HG02588 (cell line): ENCODE measurements around the gene CRB2.
A peak's percentile ranks its signal among the peaks of the same experiment; 100 is the strongest.

Experiments used
- ATAC-seq: cut with Tn5 transposase; IDR thresholded peaks from one replicate; pipeline ENCODE4 v1.9.1; 2021; ENCODE audit warnings: mild to moderate bottlenecking, moderate library complexity; ENCODE audit not compliant: unreplicated experiment

Gene CRB2

GRCh38 chr9:123418506-123418905 lies 62.5 kb downstream of the CRB2 start:
- ATAC-seq, result no peak

DNA sequence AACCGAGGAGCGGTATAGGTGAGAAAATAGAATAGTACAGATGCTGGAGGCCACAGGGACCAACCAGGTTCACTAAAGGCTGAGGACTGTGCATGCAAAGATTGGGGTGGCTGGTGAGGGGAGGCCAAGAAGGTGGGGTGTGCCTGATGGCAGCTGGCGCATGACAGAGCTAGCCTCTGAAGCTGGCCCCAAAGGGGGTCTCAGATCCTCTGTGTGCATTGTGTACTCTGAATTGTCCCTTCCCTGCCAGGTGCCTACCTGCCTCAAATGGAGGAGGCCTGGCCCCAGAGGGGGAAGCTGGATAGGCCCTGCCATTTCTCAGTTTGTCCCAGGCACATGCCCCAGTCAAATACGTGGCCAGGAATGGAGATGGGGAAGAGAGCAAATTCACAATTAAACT lies 63.1 kb downstream of the CRB2 start:
- ATAC-seq, result no peak

GRCh38 chr9:123419721-123420591 lies 64.0 kb downstream of the CRB2 start:
- no peak for ATAC-seq

DNA sequence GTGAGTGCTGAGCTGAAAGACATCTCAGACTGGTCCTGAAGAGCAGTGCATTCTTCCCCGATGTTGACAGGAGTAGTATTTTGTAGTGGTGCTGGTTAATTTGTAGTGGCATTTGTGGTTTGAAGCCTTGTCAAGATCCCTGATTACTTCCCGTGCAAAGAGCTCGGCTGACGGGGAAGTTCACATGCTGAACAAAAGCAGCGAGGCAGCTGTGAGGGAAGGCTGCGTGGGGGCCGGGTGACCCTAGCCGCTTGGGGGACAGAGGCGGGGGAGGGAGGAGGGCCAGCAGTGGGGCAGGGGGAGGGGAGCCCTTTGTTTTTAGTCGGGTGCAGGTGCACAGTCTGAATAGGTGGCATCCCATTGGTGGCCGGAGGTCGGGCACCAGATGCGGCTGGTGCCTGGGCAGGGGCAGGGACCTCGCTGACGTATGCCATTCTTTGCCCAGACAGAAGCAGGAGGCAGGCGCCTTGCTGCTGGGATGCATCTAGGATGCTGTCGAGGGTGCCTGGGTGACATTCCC lies 64.7 kb downstream of the CRB2 start:
- no peak for ATAC-seq

DNA sequence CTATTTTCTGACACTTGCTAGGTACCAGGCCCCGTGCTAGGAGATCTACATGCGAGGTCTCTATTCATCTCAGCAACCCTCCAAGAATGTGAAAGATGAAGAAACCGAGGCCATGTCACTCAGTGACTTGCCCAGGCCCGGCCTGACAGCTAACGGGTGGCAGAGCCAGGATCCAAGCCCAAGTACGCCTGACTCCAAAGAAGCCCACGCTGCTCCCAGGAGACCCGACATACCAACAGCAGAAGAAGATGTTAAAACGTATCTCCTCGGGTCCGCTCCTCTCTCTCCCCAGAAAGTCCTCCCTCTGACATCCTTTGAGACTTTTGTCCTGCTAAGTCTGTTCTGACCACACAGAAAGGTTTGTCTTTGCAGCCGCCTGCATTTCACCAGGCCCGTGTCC lies 65.2 kb downstream of the CRB2 start:
- no peak for ATAC-seq

GRCh38 chr9:123421801-123422455 lies 65.9 kb downstream of the CRB2 start:
- ATAC-seq, result no peak

DNA sequence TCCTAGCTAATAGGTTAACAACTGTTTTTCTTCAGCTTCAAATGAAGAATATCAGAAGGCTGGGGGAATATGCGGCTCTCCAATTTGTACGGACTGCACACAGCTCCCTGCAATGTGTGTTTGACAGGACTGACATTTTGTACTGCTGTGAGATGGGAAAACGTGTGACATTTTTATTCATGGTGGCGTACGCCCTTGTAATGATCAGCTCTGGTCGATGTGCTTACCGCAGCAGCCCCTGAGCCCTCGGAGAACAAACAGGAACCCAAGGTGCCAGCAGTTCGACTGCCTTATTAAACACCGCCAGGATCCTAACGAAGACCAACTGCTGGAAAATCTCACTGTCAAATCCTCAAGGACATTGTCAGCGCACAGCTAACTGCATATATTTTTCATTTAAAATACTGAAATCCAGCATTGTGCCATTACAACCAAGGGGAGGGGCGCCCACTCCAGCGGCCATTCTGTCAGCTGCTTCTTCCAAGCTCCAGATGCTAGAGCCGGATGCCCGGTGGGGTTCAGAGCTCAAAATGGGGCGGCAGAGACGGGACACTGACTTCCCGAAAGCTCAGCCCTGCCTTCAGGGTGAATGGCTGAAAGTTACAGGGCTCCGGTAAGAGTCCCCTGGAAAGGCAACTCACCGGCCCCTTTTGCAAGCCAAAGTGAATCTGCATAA lies 66.8 kb downstream of the CRB2 start:
- ATAC-seq, result no peak

- no peak for ATAC-seq
Observed at GRCh38 chr9:123423311-123423640, 67.3 kb downstream of the CRB2 start.

GRCh38 chr9:123424131-123424530 lies 68.1 kb downstream of the CRB2 start:
- no peak for ATAC-seq

DNA sequence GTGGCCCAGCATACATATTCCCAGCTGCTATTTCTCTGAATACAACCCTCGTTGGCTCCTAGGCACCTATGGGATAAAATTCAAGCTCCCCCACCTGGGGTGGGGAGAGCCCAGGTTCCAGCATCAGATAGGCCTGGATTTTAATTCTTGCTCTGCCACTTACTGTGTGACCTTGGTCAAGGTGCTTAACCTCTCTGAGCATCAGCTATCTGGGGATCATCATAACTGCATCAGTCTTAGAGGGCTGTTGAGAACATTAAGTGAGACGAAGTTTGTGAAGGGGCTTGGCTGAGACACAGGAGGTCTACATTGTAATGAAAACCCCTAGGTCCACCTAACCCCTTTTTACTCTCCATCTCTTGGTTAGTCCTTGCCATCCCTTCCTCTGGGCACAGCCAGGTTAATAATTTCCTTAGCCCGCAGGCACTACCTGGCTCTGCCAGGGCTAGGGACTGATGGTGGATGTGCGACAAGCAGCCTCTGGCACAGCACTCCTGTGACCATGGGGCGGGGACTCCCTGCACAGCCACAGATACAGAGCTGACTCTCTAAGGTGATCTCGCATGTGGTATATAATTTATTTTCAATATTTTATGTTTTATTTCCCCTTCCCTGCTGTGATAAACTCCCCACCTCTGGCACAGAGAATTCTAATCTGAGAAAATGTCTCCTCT lies 68.7 kb downstream of the CRB2 start:
- ATAC-seq, result no peak

DNA sequence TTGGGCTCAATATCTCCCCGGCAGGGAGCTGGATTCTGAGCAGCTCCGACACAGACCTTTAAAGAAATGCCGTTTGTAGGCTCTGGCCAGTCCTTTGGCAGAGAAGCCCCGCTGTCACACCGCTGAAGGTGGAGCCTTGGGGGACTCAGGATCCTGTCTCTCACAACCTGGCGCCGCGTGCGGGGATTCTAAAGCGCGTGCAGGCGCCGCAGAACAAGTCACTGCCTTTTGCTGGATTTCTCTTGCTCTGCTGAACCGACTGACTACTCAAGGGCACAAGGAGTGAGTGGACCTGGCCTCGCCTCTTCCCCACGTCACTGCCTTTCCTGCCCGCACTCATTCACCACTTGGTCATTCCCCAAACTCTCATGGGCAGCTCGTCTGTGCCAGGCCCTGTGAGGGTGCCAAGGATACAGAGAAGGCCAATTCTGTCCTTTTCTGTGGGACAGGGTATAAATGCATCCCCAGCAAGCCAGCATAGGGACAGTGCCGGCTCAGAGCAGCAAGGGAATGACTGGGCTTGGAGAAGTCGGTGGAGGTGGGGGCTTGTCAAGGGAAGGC lies 69.3 kb downstream of the CRB2 start:
- no peak for ATAC-seq

GRCh38 chr9:123425836-123426365 lies 69.9 kb downstream of the CRB2 start:
- no peak for ATAC-seq

- ATAC-seq, result peak; percentile 76
Observed at GRCh38 chr9:123426406-123426805, 70.4 kb downstream of the CRB2 start.
